Measurements from ENCODE around the gene SLC44A5. TPM values are rescaled to one million over a fixed set of nuclear protein-coding genes. Genes with fewer than 3 reads are reported as not detected.

The SLC44A5 gene
- total and polyA plus RNA-seq, 2 experiments from 2014 or later = 3.3 to 11.7 TPM

- TF ChIP-seq, protein P1, sequence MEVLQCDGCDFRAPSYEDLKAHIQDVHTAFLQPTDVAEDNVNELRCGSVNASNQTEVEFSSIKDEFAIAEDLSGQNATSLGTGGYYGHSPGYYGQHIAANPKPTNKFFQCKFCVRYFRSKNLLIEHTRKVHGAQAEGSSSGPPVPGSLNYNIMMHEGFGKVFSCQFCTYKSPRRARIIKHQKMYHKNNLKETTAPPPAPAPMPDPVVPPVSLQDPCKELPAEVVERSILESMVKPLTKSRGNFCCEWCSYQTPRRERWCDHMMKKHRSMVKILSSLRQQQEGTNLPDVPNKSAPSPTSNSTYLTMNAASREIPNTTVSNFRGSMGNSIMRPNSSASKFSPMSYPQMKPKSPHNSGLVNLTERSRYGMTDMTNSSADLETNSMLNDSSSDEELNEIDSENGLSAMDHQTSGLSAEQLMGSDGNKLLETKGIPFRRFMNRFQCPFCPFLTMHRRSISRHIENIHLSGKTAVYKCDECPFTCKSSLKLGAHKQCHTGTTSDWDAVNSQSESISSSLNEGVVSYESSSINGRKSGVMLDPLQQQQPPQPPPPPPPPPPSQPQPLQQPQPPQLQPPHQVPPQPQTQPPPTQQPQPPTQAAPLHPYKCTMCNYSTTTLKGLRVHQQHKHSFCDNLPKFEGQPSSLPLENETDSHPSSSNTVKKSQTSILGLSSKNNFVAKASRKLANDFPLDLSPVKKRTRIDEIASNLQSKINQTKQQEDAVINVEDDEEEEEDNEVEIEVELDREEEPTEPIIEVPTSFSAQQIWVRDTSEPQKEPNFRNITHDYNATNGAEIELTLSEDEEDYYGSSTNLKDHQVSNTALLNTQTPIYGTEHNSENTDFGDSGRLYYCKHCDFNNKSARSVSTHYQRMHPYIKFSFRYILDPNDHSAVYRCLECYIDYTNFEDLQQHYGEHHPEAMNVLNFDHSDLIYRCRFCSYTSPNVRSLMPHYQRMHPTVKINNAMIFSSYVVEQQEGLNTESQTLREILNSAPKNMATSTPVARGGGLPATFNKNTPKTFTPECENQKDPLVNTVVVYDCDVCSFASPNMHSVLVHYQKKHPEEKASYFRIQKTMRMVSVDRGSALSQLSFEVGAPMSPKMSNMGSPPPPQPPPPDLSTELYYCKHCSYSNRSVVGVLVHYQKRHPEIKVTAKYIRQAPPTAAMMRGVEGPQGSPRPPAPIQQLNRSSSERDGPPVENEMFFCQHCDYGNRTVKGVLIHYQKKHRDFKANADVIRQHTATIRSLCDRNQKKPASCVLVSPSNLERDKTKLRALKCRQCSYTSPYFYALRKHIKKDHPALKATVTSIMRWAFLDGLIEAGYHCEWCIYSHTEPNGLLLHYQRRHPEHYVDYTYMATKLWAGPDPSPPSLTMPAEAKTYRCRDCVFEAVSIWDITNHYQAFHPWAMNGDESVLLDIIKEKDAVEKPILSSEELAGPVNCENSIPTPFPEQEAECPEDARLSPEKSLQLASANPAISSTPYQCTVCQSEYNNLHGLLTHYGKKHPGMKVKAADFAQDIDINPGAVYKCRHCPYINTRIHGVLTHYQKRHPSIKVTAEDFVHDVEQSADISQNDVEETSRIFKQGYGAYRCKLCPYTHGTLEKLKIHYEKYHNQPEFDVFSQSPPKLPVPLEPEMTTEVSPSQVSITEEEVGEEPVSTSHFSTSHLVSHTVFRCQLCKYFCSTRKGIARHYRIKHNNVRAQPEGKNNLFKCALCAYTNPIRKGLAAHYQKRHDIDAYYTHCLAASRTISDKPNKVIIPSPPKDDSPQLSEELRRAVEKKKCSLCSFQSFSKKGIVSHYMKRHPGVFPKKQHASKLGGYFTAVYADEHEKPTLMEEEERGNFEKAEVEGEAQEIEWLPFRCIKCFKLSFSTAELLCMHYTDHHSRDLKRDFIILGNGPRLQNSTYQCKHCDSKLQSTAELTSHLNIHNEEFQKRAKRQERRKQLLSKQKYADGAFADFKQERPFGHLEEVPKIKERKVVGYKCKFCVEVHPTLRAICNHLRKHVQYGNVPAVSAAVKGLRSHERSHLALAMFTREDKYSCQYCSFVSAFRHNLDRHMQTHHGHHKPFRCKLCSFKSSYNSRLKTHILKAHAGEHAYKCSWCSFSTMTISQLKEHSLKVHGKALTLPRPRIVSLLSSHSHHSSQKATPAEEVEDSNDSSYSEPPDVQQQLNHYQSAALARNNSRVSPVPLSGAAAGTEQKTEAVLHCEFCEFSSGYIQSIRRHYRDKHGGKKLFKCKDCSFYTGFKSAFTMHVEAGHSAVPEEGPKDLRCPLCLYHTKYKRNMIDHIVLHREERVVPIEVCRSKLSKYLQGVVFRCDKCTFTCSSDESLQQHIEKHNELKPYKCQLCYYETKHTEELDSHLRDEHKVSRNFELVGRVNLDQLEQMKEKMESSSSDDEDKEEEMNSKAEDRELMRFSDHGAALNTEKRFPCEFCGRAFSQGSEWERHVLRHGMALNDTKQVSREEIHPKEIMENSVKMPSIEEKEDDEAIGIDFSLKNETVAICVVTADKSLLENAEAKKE (CRISPR knock-in tag; IDR thresholded peaks at IDR 0.05) = no peak
- no peak for TF ChIP-seq STAT1 (IDR thresholded peaks at IDR 0.05; ENCODE audit: unreplicated experiment)
- no peak for TF ChIP-seq ZNF114 (CRISPR knock-in tag; IDR thresholded peaks at IDR 0.05)
- no peak for TF ChIP-seq POLR2AphosphoS5 (IDR thresholded peaks at IDR 0.05; ENCODE audit: low read depth)
- TF ChIP-seq, protein P2, sequence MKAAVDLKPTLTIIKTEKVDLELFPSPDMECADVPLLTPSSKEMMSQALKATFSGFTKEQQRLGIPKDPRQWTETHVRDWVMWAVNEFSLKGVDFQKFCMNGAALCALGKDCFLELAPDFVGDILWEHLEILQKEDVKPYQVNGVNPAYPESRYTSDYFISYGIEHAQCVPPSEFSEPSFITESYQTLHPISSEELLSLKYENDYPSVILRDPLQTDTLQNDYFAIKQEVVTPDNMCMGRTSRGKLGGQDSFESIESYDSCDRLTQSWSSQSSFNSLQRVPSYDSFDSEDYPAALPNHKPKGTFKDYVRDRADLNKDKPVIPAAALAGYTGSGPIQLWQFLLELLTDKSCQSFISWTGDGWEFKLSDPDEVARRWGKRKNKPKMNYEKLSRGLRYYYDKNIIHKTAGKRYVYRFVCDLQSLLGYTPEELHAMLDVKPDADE (IDR thresholded peaks at IDR 0.05) = no peak
- no peak for TF ChIP-seq NANOG (IDR thresholded peaks at IDR 0.05; ENCODE audit: borderline replicate concordance)
- no peak for TF ChIP-seq ZNF331 (CRISPR knock-in tag; IDR thresholded peaks at IDR 0.05; ENCODE audit: low read depth)
- TF ChIP-seq JUNB (IDR thresholded peaks at IDR 0.05; ENCODE audit: unreplicated experiment) = no peak
- no peak for TF ChIP-seq REST (IDR thresholded peaks at IDR 0.05; ENCODE audit: unreplicated experiment)
These were observed 35.1 kb downstream of the SLC44A5 start (continued) for GRCh38 chr1:75575837-75576236.
